Mammary epithelial cell (primary cell): Measurements from ENCODE around the gene WEE2.

Source experiments
- CTCF ChIP-seq, 2 donors: IDR thresholded peaks in 1 of 2; conservative IDR thresholded peaks in 1 of 2; 2 replicates each; pipeline ENCODE4 v1.5.1; 2011 to 2012; ENCODE audit warnings: inconsistent platforms in 2 of 2, low read length in 2 of 2, mild to moderate bottlenecking in 2 of 2, control low read depth in 1 of 2, low read depth in 1 of 2; ENCODE audit not compliant: insufficient read depth in 1 of 2; ENCODE audit errors: extremely low read depth in 1 of 2
- EZH2 ChIP-seq: IDR thresholded peaks from 2 replicates; pipeline ENCODE4 v1.6.1; 2012; ENCODE audit warnings: low read length, inconsistent platforms, borderline replicate concordance

GRCh38 chr7:141714571-141714970, 6.4 kb downstream of the WEE2 start:
- no peak for TF ChIP-seq EZH2
- TF ChIP-seq CTCF (conservative IDR thresholded peaks at IDR 0.05 in 1 of 2, IDR thresholded peaks at IDR 0.05 in 1 of 2; ENCODE audit: extremely low read depth in 1 of 2, insufficient read depth in 1 of 2, low read depth in 1 of 2, low read length in 2 of 2): no peak
